Esophagus (tissue), 2 donors: ENCODE data around the gene ADAMTS16. TPM values are rescaled to one million over a fixed set of nuclear protein-coding genes. Genes with fewer than 3 reads are reported as not detected.

Source experiments
- H3K27ac ChIP-seq, 2 donors: one replicate each; pipeline ENCODE4 v1.5.1; 2013; ENCODE audit warnings: low read depth in 2 of 2, mild to moderate bottlenecking in 2 of 2, inconsistent platforms in 1 of 2, low read length in 1 of 2, moderate library complexity in 1 of 2
- H3K27me3 ChIP-seq, 2 donors: one replicate each; pipeline ENCODE4 v1.6.1; 2013; ENCODE audit warnings: low read length in 2 of 2, control low read depth in 1 of 2, mild to moderate bottlenecking in 1 of 2; ENCODE audit not compliant: insufficient read depth in 2 of 2, control insufficient read depth in 1 of 2
- H3K36me3 ChIP-seq, 2 donors: one replicate each; pipeline ENCODE4 v1.6.1; 2013; ENCODE audit warnings: low read length in 1 of 2; ENCODE audit not compliant: control insufficient read depth in 2 of 2, insufficient read depth in 2 of 2
- H3K4me1 ChIP-seq, 2 donors: one replicate each; pipeline ENCODE4 v1.6.1; 2013; ENCODE audit warnings: low read length in 1 of 2; ENCODE audit not compliant: control insufficient read depth in 2 of 2, insufficient read depth in 2 of 2
- H3K4me3 ChIP-seq, 2 donors: one replicate each; pipeline ENCODE4 v1.5.1; 2013; ENCODE audit warnings: low read length in 2 of 2, mild to moderate bottlenecking in 2 of 2, low read depth in 1 of 2, moderate library complexity in 1 of 2
- H3K9me3 ChIP-seq, 2 donors: one replicate each; pipeline ENCODE4 v1.6.1; 2013; ENCODE audit warnings: mild to moderate bottlenecking in 2 of 2, low read depth in 1 of 2, low read length in 1 of 2, moderate library complexity in 1 of 2; ENCODE audit not compliant: control insufficient read depth in 2 of 2, insufficient read depth in 1 of 2
- WGBS, 2 donors: extraction: QIAGEN DNeasy Blood & Tissue Kit; methylation state at CpG; one replicate each; pipeline ENCODE4 v1.1.7; 2013; 5-methylcytosine and 5-hydroxymethylcytosine counted together
- polyA plus RNA-seq, 2 donors: library from polyadenylated mRNA; stranded (reverse); fragments of 200-250 nt; gene quantifications; one replicate each; pipeline ENCODE4 v1.2.3, GENCODE V29; 2013
- donor health status: healthy with polysubstance abuse.
- donor health status: Bipolar disorder and iron deficiency.

Gene ADAMTS16
- polyA plus RNA-seq, 2 donors = not detected

- H3K4me3 ChIP-seq = no peak overlapping the region
- H3K9me3 ChIP-seq = peaks cover 0 to 7% of the 10 kb centered on the region in 2 donors
- H3K4me1 ChIP-seq = no peaks in the 10 kb centered on the region
- no peak overlapping the region for H3K27ac ChIP-seq
- WGBS, 2 donors = 69% methylated on average over 9 of the region's 9 CpGs
- H3K36me3 ChIP-seq = no peaks in the 10 kb centered on the region
- H3K27me3 ChIP-seq = no peaks in the 10 kb centered on the region
These were observed 157.4 kb downstream of the ADAMTS16 start for GRCh38 chr5:5297432-5298067.

GRCh38 chr5:5298068-5298633 lies 158.0 kb downstream of the ADAMTS16 start:
- Histone ChIP-seq H3K4me3 (no peak overlapping the region), H3K36me3 (no peaks in the 10 kb centered on the region), H3K9me3 (peaks cover 1 to 7% of the 10 kb centered on the region in 2 donors), H3K4me1 (no peaks in the 10 kb centered on the region), H3K27me3 (no peaks in the 10 kb centered on the region), H3K27ac (no peak overlapping the region)
- 48 to 59% methylated on average over 4 of the region's 4 CpGs for WGBS, 2 donors

- Histone ChIP-seq H3K4me3 (no peak overlapping the region), H3K9me3 (peaks cover 5 to 9% of the 10 kb centered on the region in 2 donors), H3K27me3 (no peaks in the 10 kb centered on the region), H3K4me1 (no peaks in the 10 kb centered on the region), H3K27ac (no peak overlapping the region), H3K36me3 (no peaks in the 10 kb centered on the region)
- 59 to 76% methylated on average over 13 of the region's 13 CpGs for WGBS, 2 donors
These were observed 158.9 kb downstream of the ADAMTS16 start for GRCh38 chr5:5298841-5299541.

- Histone ChIP-seq H3K27ac (no peak overlapping the region), H3K27me3 (no peaks in the 10 kb centered on the region), H3K9me3 (peaks cover 5 to 17% of the 10 kb centered on the region in 2 donors), H3K4me3 (no peak overlapping the region), H3K4me1 (peaks cover 0 to 4% of the 10 kb centered on the region in 2 donors), H3K36me3 (no peaks in the 10 kb centered on the region)
- WGBS, 2 donors = 0 to 13% methylated on average over 3 of the region's 3 CpGs
These were observed 161.0 kb downstream of the ADAMTS16 start for GRCh38 chr5:5301176-5301575.

- H3K4me3 ChIP-seq = no peak overlapping the region
- no peaks in the 10 kb centered on the region for H3K27me3 ChIP-seq
- no peaks in the 10 kb centered on the region for H3K36me3 ChIP-seq
- no peak overlapping the region for H3K27ac ChIP-seq
- WGBS, 2 donors = 64 to 70% methylated on average over 4 of the region's 4 CpGs
- H3K4me1 ChIP-seq = peaks cover 0 to 4% of the 10 kb centered on the region in 2 donors
- H3K9me3 ChIP-seq = peaks cover 5 to 17% of the 10 kb centered on the region in 2 donors
These were observed 162.1 kb downstream of the ADAMTS16 start for GRCh38 chr5:5302201-5302600.

GRCh38 chr5:5303242-5303641 lies 163.1 kb downstream of the ADAMTS16 start:
- Histone ChIP-seq H3K4me3 (no peak overlapping the region), H3K27me3 (no peaks in the 10 kb centered on the region), H3K4me1 (peaks cover 0 to 4% of the 10 kb centered on the region in 2 donors), H3K36me3 (no peaks in the 10 kb centered on the region), H3K9me3 (peaks cover 5 to 17% of the 10 kb centered on the region in 2 donors), H3K27ac (no peak overlapping the region)
- WGBS, 2 donors = 93 to 94% methylated on average over 15 of the region's 15 CpGs

GRCh38 chr5:5304361-5305020 lies 164.4 kb downstream of the ADAMTS16 start:
- H3K27ac ChIP-seq = no peak overlapping the region
- H3K9me3 ChIP-seq = peaks cover 5 to 17% of the 10 kb centered on the region in 2 donors
- H3K27me3 ChIP-seq = no peaks in the 10 kb centered on the region
- 28 to 30% methylated on average over 10 of the region's 10 CpGs for WGBS, 2 donors
- no peaks in the 10 kb centered on the region for H3K36me3 ChIP-seq
- peaks cover 0 to 4% of the 10 kb centered on the region in 2 donors for H3K4me1 ChIP-seq
- no peak overlapping the region for H3K4me3 ChIP-seq

- H3K27ac ChIP-seq = no peak overlapping the region
- H3K9me3 ChIP-seq = peaks cover 5 to 14% of the 10 kb centered on the region in 2 donors
- 53 to 73% methylated on average over 7 of the region's 7 CpGs for WGBS, 2 donors
- H3K4me3 ChIP-seq = no peak overlapping the region
- peaks cover 0 to 7% of the 10 kb centered on the region in 2 donors for H3K4me1 ChIP-seq
- no peaks in the 10 kb centered on the region for H3K36me3 ChIP-seq
- H3K27me3 ChIP-seq = no peaks in the 10 kb centered on the region
These were observed 166.6 kb downstream of the ADAMTS16 start for GRCh38 chr5:5306696-5307095.

GRCh38 chr5:5308319-5308718 lies 168.2 kb downstream of the ADAMTS16 start:
- WGBS, 2 donors = 83 to 84% methylated on average over 5 of the region's 5 CpGs

More at GRCh38 chr5:5308319-5308718, 168.2 kb downstream of the ADAMTS16 start:
- peaks cover 0 to 7% of the 10 kb centered on the region in 2 donors for H3K4me1 ChIP-seq
- no peaks in the 10 kb centered on the region for H3K36me3 ChIP-seq
- H3K4me3 ChIP-seq = no peak overlapping the region
- H3K27ac ChIP-seq = no peak overlapping the region
- no peaks in the 10 kb centered on the region for H3K27me3 ChIP-seq
- H3K9me3 ChIP-seq = peaks cover 2 to 10% of the 10 kb centered on the region in 2 donors
